Measurements from ENCODE around the gene BMP4. TPM values are rescaled to one million over a fixed set of nuclear protein-coding genes. Genes with fewer than 3 reads are reported as not detected.
"Not testable (repeated sequence)": the region's sequence is repeated elsewhere in the genome, so short reads cannot be mapped to it uniquely, and the experiment has no call there.

Gene BMP4
- total RNA-seq, 1 donor from 2014 or later = 6.9 TPM

GRCh38 chr14:53999061-53999488 is 42.5 kb upstream of the BMP4 start:
- peak overlapping the region; percentile 32 for H3K27ac Mint-ChIP-seq (ENCODE audit: unreplicated experiment)

GRCh38 chr14:53996041-53996440 is 39.4 kb upstream of the BMP4 start:
- DNase-seq (ENCODE audit: extremely low spot score, unreplicated experiment) = no peak
- no peak for TF ChIP-seq CTCF (IDR thresholded peaks at IDR 0.05)
- H3K27ac Mint-ChIP-seq (ENCODE audit: unreplicated experiment) = no peak overlapping the region
- no peak overlapping the region for H3K4me3 Mint-ChIP-seq (ENCODE audit: unreplicated experiment)
- no peaks in the 10 kb centered on the region for H3K36me3 Mint-ChIP-seq (ENCODE audit: unreplicated experiment)
- no peaks in the 10 kb centered on the region for H3K9me3 Mint-ChIP-seq (ENCODE audit: unreplicated experiment)
- peaks cover 12% of the 10 kb centered on the region for H3K27me3 Mint-ChIP-seq (ENCODE audit: unreplicated experiment)
- H3K4me1 Mint-ChIP-seq (ENCODE audit: unreplicated experiment) = peaks cover 24% of the 10 kb centered on the region

More at GRCh38 chr14:53999061-53999488, 42.5 kb upstream of the BMP4 start:
- DNase-seq (ENCODE audit: extremely low spot score, unreplicated experiment) = no peak
- Mint-ChIP-seq H3K4me1 (ENCODE audit: unreplicated experiment) (peaks cover 30% of the 10 kb centered on the region), H3K9me3 (ENCODE audit: unreplicated experiment) (no peaks in the 10 kb centered on the region), H3K27me3 (ENCODE audit: unreplicated experiment) (peaks cover under 1% of the 10 kb centered on the region), H3K4me3 (ENCODE audit: unreplicated experiment) (no peak overlapping the region), H3K36me3 (ENCODE audit: unreplicated experiment) (no peaks in the 10 kb centered on the region)
- no peak for TF ChIP-seq CTCF (IDR thresholded peaks at IDR 0.05)

GRCh38 chr14:53993920-53994607 is 37.4 kb upstream of the BMP4 start:
- no peak for TF ChIP-seq CTCF (IDR thresholded peaks at IDR 0.05)
- H3K27ac Mint-ChIP-seq (ENCODE audit: unreplicated experiment) = no peak overlapping the region
- H3K4me3 Mint-ChIP-seq (ENCODE audit: unreplicated experiment) = no peak overlapping the region
- no peaks in the 10 kb centered on the region for H3K9me3 Mint-ChIP-seq (ENCODE audit: unreplicated experiment)
- DNase-seq (ENCODE audit: extremely low spot score, unreplicated experiment) = no peak
- H3K4me1 Mint-ChIP-seq (ENCODE audit: unreplicated experiment) = peaks cover 7% of the 10 kb centered on the region
- H3K27me3 Mint-ChIP-seq (ENCODE audit: unreplicated experiment) = peaks cover 12% of the 10 kb centered on the region
- H3K36me3 Mint-ChIP-seq (ENCODE audit: unreplicated experiment) = no peaks in the 10 kb centered on the region

GRCh38 chr14:53990978-53991377 is 34.4 kb upstream of the BMP4 start:
- Mint-ChIP-seq H3K9me3 (ENCODE audit: unreplicated experiment) (peaks cover 7% of the 10 kb centered on the region), H3K4me3 (ENCODE audit: unreplicated experiment) (no peak overlapping the region), H3K27me3 (ENCODE audit: unreplicated experiment) (peaks cover 12% of the 10 kb centered on the region), H3K27ac (ENCODE audit: unreplicated experiment) (no peak overlapping the region), H3K36me3 (ENCODE audit: unreplicated experiment) (peaks cover 2% of the 10 kb centered on the region), H3K4me1 (ENCODE audit: unreplicated experiment) (peaks cover 5% of the 10 kb centered on the region)
- no peak for TF ChIP-seq CTCF (IDR thresholded peaks at IDR 0.05)
- DNase-seq (ENCODE audit: extremely low spot score, unreplicated experiment) = no peak

- not testable (repeated sequence) for H3K4me3 Mint-ChIP-seq (ENCODE audit: unreplicated experiment); H3K27ac Mint-ChIP-seq (ENCODE audit: unreplicated experiment); H3K4me1 Mint-ChIP-seq (ENCODE audit: unreplicated experiment); H3K27me3 Mint-ChIP-seq (ENCODE audit: unreplicated experiment); H3K36me3 Mint-ChIP-seq (ENCODE audit: unreplicated experiment); DNase-seq (ENCODE audit: extremely low spot score, unreplicated experiment)
- H3K9me3 Mint-ChIP-seq (ENCODE audit: unreplicated experiment) = peaks cover 17% of the 10 kb centered on the region
Measured at GRCh38 chr14:53986718-53987117, 30.1 kb upstream of the BMP4 start.

GRCh38 chr14:53984958-53985357 is 28.3 kb upstream of the BMP4 start:
- H3K27me3 Mint-ChIP-seq (ENCODE audit: unreplicated experiment); H3K4me3 Mint-ChIP-seq (ENCODE audit: unreplicated experiment); DNase-seq (ENCODE audit: extremely low spot score, unreplicated experiment); H3K27ac Mint-ChIP-seq (ENCODE audit: unreplicated experiment); H3K36me3 Mint-ChIP-seq (ENCODE audit: unreplicated experiment): not testable (repeated sequence)
- Mint-ChIP-seq H3K4me1 (ENCODE audit: unreplicated experiment) (peaks cover 10% of the 10 kb centered on the region), H3K9me3 (ENCODE audit: unreplicated experiment) (peaks cover 17% of the 10 kb centered on the region)

Measured in osteocyte (in vitro differentiated cells).